ENCODE results near the gene HOXC6. TPM values are rescaled to one million over a fixed set of nuclear protein-coding genes. Genes with fewer than 3 reads are reported as not detected.
A peak's percentile ranks its signal among the peaks of the same experiment; 100 is the strongest.

Gene HOXC6
- total and polyA plus RNA-seq, 9 of the 15 experiments (the other 6 are each of a cell fraction or from before 2014, with no cell fraction given) = 0.06 to 4.0 (median 1.4) TPM

GRCh38 chr12:54005853-54006558 is 22.2 kb upstream of the HOXC6 start (continued):
- TF ChIP-seq ZBTB33 (CRISPR knock-in tag; IDR thresholded peaks at IDR 0.05) = peak; percentile 88
- TF ChIP-seq, protein P1, sequence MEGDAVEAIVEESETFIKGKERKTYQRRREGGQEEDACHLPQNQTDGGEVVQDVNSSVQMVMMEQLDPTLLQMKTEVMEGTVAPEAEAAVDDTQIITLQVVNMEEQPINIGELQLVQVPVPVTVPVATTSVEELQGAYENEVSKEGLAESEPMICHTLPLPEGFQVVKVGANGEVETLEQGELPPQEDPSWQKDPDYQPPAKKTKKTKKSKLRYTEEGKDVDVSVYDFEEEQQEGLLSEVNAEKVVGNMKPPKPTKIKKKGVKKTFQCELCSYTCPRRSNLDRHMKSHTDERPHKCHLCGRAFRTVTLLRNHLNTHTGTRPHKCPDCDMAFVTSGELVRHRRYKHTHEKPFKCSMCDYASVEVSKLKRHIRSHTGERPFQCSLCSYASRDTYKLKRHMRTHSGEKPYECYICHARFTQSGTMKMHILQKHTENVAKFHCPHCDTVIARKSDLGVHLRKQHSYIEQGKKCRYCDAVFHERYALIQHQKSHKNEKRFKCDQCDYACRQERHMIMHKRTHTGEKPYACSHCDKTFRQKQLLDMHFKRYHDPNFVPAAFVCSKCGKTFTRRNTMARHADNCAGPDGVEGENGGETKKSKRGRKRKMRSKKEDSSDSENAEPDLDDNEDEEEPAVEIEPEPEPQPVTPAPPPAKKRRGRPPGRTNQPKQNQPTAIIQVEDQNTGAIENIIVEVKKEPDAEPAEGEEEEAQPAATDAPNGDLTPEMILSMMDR (IDR thresholded peaks at IDR 0.05 in 2 of 3, conservative IDR thresholded peaks at IDR 0.05 in 1 of 3; ENCODE audit: insufficient read depth in 2 of 3, low read depth in 1 of 3, low read length in 3 of 3) = peak; percentile 91 to 96 (median 92)
- no peak for TF ChIP-seq RFX7 (CRISPR knock-in tag; IDR thresholded peaks at IDR 0.05)
- TF ChIP-seq, protein P2, sequence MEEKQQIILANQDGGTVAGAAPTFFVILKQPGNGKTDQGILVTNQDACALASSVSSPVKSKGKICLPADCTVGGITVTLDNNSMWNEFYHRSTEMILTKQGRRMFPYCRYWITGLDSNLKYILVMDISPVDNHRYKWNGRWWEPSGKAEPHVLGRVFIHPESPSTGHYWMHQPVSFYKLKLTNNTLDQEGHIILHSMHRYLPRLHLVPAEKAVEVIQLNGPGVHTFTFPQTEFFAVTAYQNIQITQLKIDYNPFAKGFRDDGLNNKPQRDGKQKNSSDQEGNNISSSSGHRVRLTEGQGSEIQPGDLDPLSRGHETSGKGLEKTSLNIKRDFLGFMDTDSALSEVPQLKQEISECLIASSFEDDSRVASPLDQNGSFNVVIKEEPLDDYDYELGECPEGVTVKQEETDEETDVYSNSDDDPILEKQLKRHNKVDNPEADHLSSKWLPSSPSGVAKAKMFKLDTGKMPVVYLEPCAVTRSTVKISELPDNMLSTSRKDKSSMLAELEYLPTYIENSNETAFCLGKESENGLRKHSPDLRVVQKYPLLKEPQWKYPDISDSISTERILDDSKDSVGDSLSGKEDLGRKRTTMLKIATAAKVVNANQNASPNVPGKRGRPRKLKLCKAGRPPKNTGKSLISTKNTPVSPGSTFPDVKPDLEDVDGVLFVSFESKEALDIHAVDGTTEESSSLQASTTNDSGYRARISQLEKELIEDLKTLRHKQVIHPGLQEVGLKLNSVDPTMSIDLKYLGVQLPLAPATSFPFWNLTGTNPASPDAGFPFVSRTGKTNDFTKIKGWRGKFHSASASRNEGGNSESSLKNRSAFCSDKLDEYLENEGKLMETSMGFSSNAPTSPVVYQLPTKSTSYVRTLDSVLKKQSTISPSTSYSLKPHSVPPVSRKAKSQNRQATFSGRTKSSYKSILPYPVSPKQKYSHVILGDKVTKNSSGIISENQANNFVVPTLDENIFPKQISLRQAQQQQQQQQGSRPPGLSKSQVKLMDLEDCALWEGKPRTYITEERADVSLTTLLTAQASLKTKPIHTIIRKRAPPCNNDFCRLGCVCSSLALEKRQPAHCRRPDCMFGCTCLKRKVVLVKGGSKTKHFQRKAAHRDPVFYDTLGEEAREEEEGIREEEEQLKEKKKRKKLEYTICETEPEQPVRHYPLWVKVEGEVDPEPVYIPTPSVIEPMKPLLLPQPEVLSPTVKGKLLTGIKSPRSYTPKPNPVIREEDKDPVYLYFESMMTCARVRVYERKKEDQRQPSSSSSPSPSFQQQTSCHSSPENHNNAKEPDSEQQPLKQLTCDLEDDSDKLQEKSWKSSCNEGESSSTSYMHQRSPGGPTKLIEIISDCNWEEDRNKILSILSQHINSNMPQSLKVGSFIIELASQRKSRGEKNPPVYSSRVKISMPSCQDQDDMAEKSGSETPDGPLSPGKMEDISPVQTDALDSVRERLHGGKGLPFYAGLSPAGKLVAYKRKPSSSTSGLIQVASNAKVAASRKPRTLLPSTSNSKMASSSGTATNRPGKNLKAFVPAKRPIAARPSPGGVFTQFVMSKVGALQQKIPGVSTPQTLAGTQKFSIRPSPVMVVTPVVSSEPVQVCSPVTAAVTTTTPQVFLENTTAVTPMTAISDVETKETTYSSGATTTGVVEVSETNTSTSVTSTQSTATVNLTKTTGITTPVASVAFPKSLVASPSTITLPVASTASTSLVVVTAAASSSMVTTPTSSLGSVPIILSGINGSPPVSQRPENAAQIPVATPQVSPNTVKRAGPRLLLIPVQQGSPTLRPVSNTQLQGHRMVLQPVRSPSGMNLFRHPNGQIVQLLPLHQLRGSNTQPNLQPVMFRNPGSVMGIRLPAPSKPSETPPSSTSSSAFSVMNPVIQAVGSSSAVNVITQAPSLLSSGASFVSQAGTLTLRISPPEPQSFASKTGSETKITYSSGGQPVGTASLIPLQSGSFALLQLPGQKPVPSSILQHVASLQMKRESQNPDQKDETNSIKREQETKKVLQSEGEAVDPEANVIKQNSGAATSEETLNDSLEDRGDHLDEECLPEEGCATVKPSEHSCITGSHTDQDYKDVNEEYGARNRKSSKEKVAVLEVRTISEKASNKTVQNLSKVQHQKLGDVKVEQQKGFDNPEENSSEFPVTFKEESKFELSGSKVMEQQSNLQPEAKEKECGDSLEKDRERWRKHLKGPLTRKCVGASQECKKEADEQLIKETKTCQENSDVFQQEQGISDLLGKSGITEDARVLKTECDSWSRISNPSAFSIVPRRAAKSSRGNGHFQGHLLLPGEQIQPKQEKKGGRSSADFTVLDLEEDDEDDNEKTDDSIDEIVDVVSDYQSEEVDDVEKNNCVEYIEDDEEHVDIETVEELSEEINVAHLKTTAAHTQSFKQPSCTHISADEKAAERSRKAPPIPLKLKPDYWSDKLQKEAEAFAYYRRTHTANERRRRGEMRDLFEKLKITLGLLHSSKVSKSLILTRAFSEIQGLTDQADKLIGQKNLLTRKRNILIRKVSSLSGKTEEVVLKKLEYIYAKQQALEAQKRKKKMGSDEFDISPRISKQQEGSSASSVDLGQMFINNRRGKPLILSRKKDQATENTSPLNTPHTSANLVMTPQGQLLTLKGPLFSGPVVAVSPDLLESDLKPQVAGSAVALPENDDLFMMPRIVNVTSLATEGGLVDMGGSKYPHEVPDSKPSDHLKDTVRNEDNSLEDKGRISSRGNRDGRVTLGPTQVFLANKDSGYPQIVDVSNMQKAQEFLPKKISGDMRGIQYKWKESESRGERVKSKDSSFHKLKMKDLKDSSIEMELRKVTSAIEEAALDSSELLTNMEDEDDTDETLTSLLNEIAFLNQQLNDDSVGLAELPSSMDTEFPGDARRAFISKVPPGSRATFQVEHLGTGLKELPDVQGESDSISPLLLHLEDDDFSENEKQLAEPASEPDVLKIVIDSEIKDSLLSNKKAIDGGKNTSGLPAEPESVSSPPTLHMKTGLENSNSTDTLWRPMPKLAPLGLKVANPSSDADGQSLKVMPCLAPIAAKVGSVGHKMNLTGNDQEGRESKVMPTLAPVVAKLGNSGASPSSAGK (IDR thresholded peaks at IDR 0.05) = peak; percentile 9; the same call in 1 of the 2 replicates
- TF ChIP-seq FOXJ2 (tag; IDR thresholded peaks at IDR 0.05) = no peak
- TF ChIP-seq ZFX (CRISPR knock-in tag; IDR thresholded peaks at IDR 0.05) = peak; percentile 96
- TF ChIP-seq, protein P3, sequence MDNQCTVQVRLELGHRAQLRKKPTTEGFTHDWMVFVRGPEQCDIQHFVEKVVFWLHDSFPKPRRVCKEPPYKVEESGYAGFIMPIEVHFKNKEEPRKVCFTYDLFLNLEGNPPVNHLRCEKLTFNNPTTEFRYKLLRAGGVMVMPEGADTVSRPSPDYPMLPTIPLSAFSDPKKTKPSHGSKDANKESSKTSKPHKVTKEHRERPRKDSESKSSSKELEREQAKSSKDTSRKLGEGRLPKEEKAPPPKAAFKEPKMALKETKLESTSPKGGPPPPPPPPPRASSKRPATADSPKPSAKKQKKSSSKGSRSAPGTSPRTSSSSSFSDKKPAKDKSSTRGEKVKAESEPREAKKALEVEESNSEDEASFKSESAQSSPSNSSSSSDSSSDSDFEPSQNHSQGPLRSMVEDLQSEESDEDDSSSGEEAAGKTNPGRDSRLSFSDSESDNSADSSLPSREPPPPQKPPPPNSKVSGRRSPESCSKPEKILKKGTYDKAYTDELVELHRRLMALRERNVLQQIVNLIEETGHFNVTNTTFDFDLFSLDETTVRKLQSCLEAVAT (IDR thresholded peaks at IDR 0.05) = no peak
- TF ChIP-seq, protein P4, sequence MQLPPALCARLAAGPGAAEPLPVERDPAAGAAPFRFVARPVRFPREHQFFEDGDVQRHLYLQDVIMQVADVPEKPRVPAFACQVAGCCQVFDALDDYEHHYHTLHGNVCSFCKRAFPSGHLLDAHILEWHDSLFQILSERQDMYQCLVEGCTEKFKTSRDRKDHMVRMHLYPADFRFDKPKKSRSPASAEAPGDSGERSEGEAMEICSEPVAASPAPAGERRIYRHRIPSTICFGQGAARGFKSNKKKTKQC (CRISPR knock-in tag; IDR thresholded peaks at IDR 0.05) = 0 out of 2 replicates have a peak, but pooled peaks have one; percentile 59
